ENCODE measurements around the gene RCN1.

- TF ChIP-seq CTCF (conservative IDR thresholded peaks at IDR 0.05; ENCODE audit: low read depth in 2 of 2) (no peak), EZH2phosphoT487 (IDR thresholded peaks at IDR 0.05; ENCODE audit: unreplicated experiment) (no peak), JUNB (IDR thresholded peaks at IDR 0.05; ENCODE audit: unreplicated experiment) (no peak), CREB1 (CRISPR knock-in tag; IDR thresholded peaks at IDR 0.05; ENCODE audit: low read depth) (no peak), POLR2AphosphoS5 (IDR thresholded peaks at IDR 0.05; ENCODE audit: low read depth) (no peak), ZNF331 (CRISPR knock-in tag; IDR thresholded peaks at IDR 0.05; ENCODE audit: low read depth) (no peak), EZH2 (IDR thresholded peaks at IDR 0.05; ENCODE audit: low read depth, unreplicated experiment) (no peak)
Measured at GRCh38 chr11:32100495-32100894, 9.6 kb downstream of the RCN1 start.
